DMS53 (cell line): Measurements from ENCODE around the gene HSD17B12.
A peak's percentile ranks its signal among the peaks of the same experiment; 100 is the strongest.

ENCODE experiments used
- DNase-seq: peaks from one replicate; lab custom pipeline; 2025; lab: John Stamatoyannopoulos, UW

Gene HSD17B12

DNA sequence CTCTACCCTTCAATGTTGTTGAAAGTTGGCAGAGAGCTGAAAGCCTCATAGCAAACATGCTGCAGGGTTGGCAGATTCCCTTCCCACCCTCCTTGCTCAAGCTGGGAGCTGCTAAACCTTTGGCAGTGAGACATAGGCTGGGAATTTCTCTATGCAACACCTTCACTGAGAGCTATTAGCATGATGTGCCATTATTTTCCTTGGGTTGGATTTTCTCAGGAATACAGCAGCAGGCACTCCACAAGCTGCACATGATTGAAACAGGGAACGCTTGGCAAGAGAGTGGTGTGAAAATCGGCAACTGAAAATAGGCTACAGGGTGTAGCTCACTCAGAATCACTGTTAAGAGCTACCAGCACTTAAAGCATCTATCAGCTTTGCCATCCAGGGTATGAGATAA is 190.5 kb downstream of the HSD17B12 start:
- no peak for DNase-seq

DNA sequence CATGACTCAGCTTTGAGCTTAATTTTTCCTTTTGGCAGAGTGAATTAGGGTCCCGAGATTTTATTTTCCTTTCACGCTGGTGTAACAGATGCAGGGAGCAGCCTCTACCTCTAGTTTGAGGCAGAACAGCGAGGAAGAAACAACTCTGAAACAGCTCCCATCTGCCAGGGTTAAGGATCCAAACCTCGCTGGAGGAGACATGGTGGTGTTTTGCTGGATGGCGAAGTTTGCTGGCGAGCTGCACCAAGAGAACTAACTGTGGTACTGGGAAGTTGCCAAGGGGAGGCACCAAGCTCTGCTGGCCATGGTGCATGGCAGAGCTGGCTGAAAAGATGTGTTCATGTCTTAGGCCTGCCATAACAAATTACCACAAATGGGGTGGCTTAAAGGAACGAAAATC is 192.5 kb downstream of the HSD17B12 start:
- DNase-seq = no peak

DNA sequence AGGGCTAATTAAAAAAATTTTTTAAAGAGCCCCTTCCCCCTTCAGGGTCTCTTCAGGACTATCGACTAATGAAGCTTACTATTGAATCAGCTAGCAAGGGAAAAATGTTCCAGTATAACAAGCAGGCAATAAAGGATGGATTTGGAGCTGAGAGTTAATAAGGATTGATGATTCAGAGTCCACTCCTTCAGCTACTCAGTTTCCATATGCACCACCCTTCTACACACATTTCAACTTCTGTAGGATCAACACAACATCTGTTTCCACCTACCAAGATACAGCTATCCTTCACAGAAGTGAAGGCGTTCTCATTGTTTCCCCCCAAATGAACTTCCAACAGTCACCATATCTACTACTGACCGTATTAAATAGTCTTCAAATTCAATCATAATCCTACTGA is 193.5 kb downstream of the HSD17B12 start:
- no peak for DNase-seq

DNA sequence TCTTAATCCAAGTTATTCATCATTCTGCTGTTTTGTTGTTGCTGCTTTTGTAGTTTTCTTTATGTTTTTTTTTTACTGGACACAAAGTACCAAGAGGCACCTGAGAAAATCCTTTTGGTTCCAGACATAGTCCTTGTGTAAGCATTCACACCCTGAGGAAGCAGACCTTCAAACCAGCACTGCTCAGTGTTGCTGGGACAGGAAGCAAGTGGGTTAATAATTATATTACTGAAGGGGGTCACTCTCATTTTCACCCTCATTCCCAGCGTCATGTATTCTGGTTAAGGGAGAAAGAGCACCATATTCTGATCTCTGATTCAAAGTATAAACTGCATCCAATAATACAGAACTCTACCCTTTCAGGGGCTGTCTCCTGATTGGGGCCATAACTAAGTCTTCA is 194.2 kb downstream of the HSD17B12 start:
- no peak for DNase-seq

DNA sequence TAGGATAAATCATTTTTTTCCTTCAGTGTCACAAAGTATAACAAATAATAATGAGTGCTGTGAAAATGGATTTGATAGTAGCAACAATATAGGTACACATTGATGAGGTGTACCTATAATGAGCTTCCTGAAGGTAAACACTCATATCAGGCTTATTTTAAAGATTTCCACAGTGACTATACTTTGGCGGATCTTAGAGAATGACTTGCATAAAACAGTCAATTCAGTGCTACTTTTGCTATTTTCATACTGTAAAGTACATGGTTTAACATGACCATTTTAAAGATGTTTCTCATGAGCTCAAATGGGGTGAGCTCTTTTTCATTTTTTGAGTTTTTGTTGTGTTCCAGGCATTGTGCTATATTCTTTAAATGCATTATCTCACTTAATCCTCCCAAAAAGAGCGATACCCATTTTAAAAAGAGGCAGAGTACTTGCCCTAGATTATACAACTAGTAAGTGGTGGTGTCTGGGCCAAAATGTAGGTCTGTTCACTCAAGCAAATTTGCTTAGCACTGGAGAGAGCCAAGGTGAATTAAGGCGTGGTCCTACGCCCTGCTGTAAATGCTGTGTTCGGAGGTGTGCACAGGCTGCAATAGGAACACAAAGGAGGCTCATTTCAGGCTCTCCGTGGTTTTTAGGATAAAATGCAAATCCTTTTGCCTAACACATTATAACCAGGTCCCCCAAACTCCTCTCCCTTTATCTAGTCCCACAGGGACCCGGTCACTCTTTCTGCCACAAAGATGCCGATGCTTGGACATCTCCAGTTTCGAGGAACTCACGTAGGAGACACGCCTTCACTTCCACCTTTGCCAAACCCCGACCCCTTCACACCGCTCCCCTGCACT is 199.5 kb downstream of the HSD17B12 start:
- no peak for DNase-seq

DNA sequence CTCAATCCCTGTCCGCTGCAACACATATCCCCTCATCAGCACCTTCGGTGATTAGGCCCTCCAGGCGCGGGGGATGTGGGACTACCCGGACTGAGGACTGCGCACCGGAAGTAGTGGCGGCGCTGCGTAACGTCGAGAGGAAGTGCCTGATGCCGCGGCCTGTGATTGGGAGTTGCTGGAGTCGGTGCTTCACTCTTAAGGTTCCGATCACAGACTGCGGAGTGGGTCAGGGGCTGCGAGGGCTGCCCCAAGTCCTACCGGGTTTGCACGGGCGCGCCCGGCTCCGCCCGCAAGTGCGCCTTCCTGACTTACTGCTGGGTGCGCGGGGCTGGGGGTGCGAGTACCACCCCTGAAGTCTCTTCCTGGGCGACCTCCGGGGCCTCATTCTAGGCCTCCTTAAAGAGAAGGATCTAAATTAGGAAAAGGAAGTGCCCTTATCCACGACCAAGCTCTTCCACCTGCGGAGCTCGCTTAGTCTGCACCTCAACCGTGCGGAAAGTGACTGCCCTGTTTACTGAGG is 200.2 kb downstream of the HSD17B12 start, which contains the start of gene ALKBH3:
ALKBH3 (plus strand) TSS at position 192 of the 520 bp plus-strand sequence. CDS start 1,822 bp downstream, outside the sequence.
- DNase-seq = peak; percentile 86

DNA sequence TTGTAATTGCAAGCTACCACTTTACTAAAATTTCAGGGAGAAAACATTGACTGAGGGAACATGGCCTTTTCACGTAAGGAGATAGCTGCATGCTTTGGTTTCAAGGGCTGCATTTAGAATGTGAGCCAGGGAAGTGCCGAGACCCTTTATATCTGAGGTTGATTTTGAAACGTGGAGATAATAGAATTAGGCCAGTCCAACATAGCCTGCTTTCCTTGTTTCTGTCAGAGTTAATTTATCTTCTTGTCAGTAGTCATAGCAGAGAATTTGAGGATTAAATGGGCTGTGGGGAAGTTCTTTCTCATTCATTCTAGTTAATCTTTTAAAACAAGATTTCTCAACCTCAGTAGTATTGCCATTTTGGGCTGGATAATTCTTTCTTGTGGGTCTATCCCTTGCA is 212.3 kb downstream of the HSD17B12 start:
- no peak for DNase-seq

DNA sequence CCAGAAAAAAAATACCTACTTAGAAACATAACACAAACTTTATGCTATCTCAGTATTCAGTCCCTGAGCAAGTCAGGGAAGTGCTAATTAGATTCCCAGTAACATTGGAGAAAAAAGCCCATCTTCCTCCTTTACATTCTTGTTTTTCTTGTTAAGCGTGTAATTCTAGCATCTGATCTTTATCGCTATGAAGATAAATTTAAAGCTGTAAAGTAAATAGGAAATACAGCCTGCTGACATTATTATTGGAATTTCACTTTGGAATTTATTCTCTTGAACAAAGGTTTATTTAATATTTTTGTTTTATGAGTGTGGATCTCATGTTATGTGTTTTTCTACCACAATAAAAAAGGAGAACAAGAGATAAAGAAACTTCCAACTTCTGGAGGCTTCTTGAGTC is 214.0 kb downstream of the HSD17B12 start:
- no peak for DNase-seq

DNA sequence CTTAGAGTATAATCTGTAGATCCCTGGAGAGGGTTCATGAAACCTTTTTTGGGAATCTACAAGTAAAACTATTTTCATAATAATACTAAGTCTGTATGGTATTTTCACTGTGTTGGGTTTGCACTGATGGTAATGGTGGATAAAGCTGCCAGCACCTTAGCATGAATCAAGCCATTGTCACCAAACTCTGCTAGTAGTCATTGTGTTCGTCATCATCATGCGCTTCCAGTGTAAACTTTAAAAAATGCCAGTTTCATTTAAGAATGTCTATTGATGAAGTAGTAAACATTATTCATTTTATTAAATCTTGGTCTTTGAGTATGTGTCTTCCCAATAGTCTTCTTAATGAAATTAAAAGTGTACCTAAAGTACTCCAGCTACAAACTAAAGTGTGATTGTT is 215.1 kb downstream of the HSD17B12 start:
- no peak for DNase-seq

DNA sequence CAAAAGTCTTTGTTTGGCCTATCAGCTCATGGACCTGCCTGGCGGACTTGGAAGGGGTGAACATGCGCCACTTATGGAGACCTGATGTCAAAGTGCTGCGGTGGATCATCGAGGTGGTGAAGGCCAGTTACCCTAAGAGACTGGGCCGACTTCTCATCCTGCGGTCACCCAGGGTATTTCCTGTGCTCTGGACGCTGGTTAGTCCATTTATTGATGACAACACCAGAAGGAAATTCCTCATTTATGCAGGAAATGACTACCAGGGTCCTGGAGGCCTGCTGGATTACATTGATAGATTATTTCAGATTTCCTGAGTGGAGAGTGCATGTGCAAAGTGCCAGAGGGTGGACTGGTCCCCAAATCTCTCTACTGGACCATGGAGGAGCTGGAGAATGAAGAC is 218.0 kb downstream of the HSD17B12 start:
- no peak for DNase-seq

DNA sequence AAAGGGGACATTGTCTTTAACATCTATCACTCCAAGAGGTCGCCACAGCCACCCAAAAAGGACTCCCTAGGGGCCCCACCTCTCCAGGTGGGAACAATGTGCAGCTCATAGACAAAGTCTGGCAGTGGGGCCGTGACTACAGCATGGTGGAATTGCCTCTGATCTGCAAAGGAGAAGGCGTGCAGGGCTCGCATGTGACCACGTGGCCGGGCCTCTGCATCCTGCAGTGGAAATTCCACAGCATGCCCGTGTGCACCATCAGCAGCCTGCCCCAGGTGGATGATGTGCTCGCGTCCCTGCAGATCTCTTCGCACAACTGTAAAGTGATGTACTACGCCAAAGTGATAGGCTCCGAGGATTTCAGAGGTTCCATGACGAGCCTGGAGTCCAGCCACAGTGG is 218.6 kb downstream of the HSD17B12 start:
- no peak for DNase-seq

DNA sequence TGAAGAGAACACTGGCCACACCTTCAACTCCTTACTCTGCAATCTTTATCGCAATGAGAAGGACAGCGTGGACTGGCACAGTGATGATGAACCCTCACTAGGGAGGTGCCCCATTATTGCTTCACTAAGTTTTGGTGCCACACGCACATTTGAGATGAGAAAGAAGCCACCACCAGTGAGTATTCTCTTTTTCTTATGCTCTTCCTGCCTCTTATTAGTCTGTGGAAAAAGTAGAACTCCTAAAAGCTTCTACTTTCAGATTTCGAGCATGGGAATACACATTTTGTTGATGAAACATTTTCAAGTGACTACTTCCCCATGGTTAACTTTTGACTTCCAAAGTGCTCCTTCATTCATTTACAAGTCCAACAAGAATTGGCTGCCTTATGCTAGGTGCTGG is 221.0 kb downstream of the HSD17B12 start:
- DNase-seq = no peak

DNA sequence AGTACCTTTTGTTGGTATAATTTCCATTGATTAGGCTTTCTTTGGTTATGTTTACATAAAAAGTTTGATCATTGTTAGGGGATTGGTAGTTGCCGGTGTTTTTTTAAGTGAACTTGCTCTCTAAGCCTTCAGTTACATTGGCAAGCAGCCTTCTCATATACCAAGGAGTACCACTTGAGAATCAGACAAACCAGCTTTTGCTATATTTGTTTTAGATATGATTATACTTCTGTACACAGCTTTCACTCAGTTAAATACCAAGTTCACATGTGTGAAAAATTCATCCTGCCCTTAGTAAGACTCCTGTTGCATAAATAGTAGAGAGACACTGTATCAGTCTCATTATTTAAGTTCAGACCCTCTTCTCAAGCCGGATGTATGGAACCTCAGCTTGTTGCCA is 222.5 kb downstream of the HSD17B12 start:
- no peak for DNase-seq

DNA sequence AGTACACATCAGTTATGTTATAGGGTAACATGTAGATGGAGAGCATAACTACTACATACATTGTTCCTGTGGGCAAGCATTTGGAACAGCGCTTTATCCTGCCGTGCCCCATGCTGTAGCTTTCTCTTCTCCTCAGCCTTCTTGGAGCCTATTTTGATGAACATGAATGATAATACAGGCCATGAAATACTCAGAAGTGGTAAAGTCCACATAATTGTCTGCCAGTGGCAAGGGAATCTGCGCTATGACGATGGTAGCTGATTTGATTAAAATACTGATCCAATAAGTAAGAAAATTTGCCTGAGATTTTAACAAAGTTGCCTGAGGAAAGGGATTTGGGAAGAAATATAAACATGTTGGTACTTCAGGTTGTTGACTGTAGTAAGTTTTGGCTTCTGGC is 223.4 kb downstream of the HSD17B12 start:
- DNase-seq = no peak

DNA sequence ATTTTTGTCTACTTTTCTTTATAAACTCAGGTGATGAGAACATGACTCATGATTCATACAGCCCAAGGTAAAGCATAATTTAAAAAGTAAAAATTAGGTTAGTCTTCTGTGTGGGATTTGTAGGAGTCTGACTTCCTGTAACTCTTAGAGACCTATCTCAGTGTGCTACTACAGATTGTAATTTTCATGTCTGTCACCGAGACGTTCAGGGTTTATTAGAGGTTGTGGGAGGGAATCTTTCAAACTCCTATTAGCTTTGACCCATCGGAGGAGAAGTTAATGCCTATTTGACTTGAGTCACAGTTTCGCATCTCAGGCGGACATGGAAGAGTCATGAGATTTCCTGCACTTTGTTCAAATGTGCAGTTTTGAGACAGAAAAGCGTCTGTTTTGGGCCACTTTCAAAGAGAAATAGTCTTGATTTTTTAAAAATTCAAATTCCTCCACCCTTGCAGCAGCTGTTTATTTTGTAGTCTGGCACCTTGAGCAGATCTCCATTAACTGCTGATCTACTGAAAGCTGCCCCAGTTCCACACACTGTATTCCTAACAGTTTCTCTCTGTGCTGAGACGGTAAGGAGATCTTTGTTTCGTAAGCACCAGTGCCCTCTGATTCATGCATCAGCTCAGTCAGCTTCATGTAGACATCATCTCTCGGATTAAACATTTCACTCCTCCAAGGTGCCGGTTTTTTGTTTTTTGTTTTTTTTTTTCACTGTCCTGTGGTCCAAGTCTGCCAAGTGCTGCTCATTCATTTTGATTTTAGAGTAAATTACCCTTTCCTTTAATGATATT is 224.4 kb downstream of the HSD17B12 start:
- DNase-seq = no peak

DNA sequence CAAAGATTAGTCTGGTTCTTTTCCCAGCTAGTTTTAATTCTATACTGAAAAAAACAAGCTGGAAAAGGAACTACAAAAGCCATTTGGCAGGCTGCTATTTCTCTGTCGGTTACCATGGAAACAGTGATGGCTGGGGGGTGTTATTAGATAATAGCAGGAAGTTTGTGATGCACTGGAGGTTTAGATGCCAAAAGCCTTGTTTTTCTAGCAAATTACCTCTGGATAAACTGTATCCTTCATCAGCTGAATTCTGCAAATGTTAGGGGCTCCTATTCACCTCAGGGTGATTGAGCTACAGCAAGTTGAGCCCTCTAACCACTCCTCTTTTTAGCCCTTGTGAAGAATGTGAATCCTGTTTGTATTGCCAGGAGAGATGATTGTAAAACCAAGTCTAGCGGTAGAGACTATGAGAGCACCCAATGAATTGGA is 225.3 kb downstream of the HSD17B12 start:
- DNase-seq = peak; percentile 44
